ENCODE results near the gene IPO4. TPM values are rescaled to one million over a fixed set of nuclear protein-coding genes. Genes with fewer than 3 reads are reported as not detected.
A peak's percentile ranks its signal among the peaks of the same experiment; 100 is the strongest.

Gene IPO4
- total and polyA plus RNA-seq, 2 of the 13 experiments (the other 11 are each of a cell fraction or from before 2014, with no cell fraction given) = 39.0 to 179 TPM

DNA sequence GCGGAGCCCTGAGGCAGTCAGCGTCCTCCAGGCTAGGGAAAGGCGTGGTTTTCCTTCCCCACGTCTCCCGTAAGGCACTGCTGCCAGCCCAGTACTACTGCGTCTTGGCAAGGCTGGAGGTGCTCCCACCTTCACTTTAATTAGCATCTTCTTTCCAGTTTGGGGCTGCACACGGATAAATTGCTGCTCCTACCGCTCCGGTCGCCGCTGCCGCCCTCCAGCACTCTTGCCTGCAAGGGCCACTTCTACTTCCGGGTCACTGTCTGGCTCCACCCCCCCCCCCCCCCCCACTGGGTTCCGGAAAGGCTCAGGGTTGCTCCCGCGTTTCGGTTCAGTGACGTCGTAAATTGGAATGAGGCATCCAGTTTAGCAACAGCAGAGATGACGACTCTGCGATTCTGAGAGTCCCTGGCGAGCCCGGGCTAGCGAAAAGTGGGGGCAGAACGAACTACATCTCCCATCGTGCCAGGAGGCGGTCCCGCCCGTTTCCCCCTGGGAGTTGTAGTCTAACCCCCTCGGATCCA lies 43.6 kb upstream of the IPO4 start, which contains the start of gene NEDD8 (continued):
- TF ChIP-seq, protein P1, sequence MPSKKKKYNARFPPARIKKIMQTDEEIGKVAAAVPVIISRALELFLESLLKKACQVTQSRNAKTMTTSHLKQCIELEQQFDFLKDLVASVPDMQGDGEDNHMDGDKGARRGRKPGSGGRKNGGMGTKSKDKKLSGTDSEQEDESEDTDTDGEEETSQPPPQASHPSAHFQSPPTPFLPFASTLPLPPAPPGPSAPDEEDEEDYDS (CRISPR knock-in tag; IDR thresholded peaks at IDR 0.05) = peak; percentile 58
- TF ChIP-seq, protein P2, sequence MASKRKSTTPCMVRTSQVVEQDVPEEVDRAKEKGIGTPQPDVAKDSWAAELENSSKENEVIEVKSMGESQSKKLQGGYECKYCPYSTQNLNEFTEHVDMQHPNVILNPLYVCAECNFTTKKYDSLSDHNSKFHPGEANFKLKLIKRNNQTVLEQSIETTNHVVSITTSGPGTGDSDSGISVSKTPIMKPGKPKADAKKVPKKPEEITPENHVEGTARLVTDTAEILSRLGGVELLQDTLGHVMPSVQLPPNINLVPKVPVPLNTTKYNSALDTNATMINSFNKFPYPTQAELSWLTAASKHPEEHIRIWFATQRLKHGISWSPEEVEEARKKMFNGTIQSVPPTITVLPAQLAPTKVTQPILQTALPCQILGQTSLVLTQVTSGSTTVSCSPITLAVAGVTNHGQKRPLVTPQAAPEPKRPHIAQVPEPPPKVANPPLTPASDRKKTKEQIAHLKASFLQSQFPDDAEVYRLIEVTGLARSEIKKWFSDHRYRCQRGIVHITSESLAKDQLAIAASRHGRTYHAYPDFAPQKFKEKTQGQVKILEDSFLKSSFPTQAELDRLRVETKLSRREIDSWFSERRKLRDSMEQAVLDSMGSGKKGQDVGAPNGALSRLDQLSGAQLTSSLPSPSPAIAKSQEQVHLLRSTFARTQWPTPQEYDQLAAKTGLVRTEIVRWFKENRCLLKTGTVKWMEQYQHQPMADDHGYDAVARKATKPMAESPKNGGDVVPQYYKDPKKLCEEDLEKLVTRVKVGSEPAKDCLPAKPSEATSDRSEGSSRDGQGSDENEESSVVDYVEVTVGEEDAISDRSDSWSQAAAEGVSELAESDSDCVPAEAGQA (IDR thresholded peaks at IDR 0.05; ENCODE audit: low read depth) = peak; percentile 49; the same call in 1 of the 2 replicates
- TF ChIP-seq, protein P2 (CRISPR knock-in tag; IDR thresholded peaks at IDR 0.05; ENCODE audit: borderline replicate concordance) = no peak
- peak; percentile 38; the same call in 1 of the 2 replicates for TF ChIP-seq SRF (IDR thresholded peaks at IDR 0.05; ENCODE audit: low read depth, low read length)
- no peak for TF ChIP-seq ZNF367 (CRISPR knock-in tag; IDR thresholded peaks at IDR 0.05; ENCODE audit: borderline replicate concordance)
- peak; percentile 42 for TF ChIP-seq NR2F6 (IDR thresholded peaks at IDR 0.05)
- peak; percentile 64; the same call in 1 of the 2 replicates for TF ChIP-seq NR2F6 (CRISPR knock-in tag; IDR thresholded peaks at IDR 0.05)
- TF ChIP-seq, protein P3, sequence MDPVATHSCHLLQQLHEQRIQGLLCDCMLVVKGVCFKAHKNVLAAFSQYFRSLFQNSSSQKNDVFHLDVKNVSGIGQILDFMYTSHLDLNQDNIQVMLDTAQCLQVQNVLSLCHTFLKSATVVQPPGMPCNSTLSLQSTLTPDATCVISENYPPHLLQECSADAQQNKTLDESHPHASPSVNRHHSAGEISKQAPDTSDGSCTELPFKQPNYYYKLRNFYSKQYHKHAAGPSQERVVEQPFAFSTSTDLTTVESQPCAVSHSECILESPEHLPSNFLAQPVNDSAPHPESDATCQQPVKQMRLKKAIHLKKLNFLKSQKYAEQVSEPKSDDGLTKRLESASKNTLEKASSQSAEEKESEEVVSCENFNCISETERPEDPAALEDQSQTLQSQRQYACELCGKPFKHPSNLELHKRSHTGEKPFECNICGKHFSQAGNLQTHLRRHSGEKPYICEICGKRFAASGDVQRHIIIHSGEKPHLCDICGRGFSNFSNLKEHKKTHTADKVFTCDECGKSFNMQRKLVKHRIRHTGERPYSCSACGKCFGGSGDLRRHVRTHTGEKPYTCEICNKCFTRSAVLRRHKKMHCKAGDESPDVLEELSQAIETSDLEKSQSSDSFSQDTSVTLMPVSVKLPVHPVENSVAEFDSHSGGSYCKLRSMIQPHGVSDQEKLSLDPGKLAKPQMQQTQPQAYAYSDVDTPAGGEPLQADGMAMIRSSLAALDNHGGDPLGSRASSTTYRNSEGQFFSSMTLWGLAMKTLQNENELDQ (CRISPR knock-in tag; IDR thresholded peaks at IDR 0.05; ENCODE audit: borderline replicate concordance) = peak; percentile 96; the same call in 1 of the 2 replicates
- TF ChIP-seq GFI1 (CRISPR knock-in tag; IDR thresholded peaks at IDR 0.05; ENCODE audit: borderline replicate concordance) = no peak
- no peak for TF ChIP-seq ZNF282 (IDR thresholded peaks at IDR 0.05; ENCODE audit: partially characterized antibody)
- TF ChIP-seq, protein P4, sequence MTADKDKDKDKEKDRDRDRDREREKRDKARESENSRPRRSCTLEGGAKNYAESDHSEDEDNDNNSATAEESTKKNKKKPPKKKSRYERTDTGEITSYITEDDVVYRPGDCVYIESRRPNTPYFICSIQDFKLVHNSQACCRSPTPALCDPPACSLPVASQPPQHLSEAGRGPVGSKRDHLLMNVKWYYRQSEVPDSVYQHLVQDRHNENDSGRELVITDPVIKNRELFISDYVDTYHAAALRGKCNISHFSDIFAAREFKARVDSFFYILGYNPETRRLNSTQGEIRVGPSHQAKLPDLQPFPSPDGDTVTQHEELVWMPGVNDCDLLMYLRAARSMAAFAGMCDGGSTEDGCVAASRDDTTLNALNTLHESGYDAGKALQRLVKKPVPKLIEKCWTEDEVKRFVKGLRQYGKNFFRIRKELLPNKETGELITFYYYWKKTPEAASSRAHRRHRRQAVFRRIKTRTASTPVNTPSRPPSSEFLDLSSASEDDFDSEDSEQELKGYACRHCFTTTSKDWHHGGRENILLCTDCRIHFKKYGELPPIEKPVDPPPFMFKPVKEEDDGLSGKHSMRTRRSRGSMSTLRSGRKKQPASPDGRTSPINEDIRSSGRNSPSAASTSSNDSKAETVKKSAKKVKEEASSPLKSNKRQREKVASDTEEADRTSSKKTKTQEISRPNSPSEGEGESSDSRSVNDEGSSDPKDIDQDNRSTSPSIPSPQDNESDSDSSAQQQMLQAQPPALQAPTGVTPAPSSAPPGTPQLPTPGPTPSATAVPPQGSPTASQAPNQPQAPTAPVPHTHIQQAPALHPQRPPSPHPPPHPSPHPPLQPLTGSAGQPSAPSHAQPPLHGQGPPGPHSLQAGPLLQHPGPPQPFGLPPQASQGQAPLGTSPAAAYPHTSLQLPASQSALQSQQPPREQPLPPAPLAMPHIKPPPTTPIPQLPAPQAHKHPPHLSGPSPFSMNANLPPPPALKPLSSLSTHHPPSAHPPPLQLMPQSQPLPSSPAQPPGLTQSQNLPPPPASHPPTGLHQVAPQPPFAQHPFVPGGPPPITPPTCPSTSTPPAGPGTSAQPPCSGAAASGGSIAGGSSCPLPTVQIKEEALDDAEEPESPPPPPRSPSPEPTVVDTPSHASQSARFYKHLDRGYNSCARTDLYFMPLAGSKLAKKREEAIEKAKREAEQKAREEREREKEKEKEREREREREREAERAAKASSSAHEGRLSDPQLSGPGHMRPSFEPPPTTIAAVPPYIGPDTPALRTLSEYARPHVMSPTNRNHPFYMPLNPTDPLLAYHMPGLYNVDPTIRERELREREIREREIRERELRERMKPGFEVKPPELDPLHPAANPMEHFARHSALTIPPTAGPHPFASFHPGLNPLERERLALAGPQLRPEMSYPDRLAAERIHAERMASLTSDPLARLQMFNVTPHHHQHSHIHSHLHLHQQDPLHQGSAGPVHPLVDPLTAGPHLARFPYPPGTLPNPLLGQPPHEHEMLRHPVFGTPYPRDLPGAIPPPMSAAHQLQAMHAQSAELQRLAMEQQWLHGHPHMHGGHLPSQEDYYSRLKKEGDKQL (CRISPR knock-in tag; IDR thresholded peaks at IDR 0.05; ENCODE audit: low read depth) = no peak; the same call in 1 of the 2 replicates
- TF ChIP-seq SOX5 (CRISPR knock-in tag; IDR thresholded peaks at IDR 0.05; ENCODE audit: borderline replicate concordance) = no peak; the same call in 1 of the 2 replicates
- no peak; the same call in 1 of the 2 replicates for TF ChIP-seq ZNF552 (CRISPR knock-in tag; IDR thresholded peaks at IDR 0.05; ENCODE audit: borderline replicate concordance)
- TF ChIP-seq, protein P5, sequence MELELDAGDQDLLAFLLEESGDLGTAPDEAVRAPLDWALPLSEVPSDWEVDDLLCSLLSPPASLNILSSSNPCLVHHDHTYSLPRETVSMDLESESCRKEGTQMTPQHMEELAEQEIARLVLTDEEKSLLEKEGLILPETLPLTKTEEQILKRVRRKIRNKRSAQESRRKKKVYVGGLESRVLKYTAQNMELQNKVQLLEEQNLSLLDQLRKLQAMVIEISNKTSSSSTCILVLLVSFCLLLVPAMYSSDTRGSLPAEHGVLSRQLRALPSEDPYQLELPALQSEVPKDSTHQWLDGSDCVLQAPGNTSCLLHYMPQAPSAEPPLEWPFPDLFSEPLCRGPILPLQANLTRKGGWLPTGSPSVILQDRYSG (CRISPR knock-in tag; IDR thresholded peaks at IDR 0.05) = 0 out of 2 replicates have a peak, but pooled peaks have one; percentile 47

All from HepG2 (cell line).